CD14-positive monocyte (primary cell): ENCODE results near the gene STH. TPM values are rescaled to one million over a fixed set of nuclear protein-coding genes. Genes with fewer than 3 reads are reported as not detected.

Source experiments
- DNase-seq, 3 donors: peaks; one replicate each; pipeline ENCODE4 v3.0.0-alpha.2; 2011 to 2022
- H2AFZ ChIP-seq: 2 replicates; pipeline ENCODE4 v1.6.0; 2012; ENCODE audit warnings: mild to moderate bottlenecking, low read depth, low read length, inconsistent platforms; ENCODE audit not compliant: insufficient read depth, poor library complexity, severe bottlenecking
- H3K27ac ChIP-seq, 2 donors: 1 replicate in 1 of 2; 2 replicates in 1 of 2; pipeline ENCODE4 v1.5.1; 2012 to 2013; ENCODE audit warnings: low read length in 2 of 2, control low read depth in 1 of 2, inconsistent platforms in 1 of 2, low read depth in 1 of 2, mild to moderate bottlenecking in 1 of 2
- H3K27me3 ChIP-seq, 2 donors: one replicate each; pipeline versions ENCODE4 v1.6.0 to v1.6.1; 2011 to 2013; ENCODE audit warnings: low read length in 2 of 2; ENCODE audit not compliant: control insufficient read depth in 2 of 2, insufficient read depth in 2 of 2
- H3K36me3 ChIP-seq, 2 donors: replicated peaks in 1 of 2; 1 replicate in 1 of 2; 2 replicates in 1 of 2; pipeline versions ENCODE4 v1.5.1 to v1.6.1; 2012 to 2013; ENCODE audit warnings: low read length in 2 of 2, control low read depth in 1 of 2, inconsistent platforms in 1 of 2, mild to moderate bottlenecking in 1 of 2; ENCODE audit not compliant: insufficient read depth in 2 of 2, control insufficient read depth in 1 of 2
- H3K4me1 ChIP-seq, 2 donors: 1 replicate in 1 of 2; 2 replicates in 1 of 2; pipeline versions ENCODE4 v1.5.1 to v1.6.1; 2012 to 2013; ENCODE audit warnings: low read length in 2 of 2, control low read depth in 1 of 2, inconsistent platforms in 1 of 2, mild to moderate bottlenecking in 1 of 2, moderate library complexity in 1 of 2; ENCODE audit not compliant: insufficient read depth in 2 of 2, control insufficient read depth in 1 of 2
- H3K4me2 ChIP-seq: replicated peaks from 2 replicates; pipeline ENCODE3; 2012; ENCODE audit warnings: low read length, moderate library complexity, mild to moderate bottlenecking; ENCODE audit not compliant: poor library complexity, severe bottlenecking; ENCODE audit errors: extremely low read depth
- H3K4me3 ChIP-seq, 3 experiments: fragments of 200-600 bp in 1 of 3; sonication (generic) in 1 of 3; replicated peaks in 1 of 3; 1 replicate in 2 of 3; 2 replicates in 1 of 3; pipeline ENCODE4 v1.5.1; 2011 to 2013; ENCODE audit warnings: low read length in 3 of 3, mild to moderate bottlenecking in 3 of 3, control low read depth in 2 of 3, low read depth in 2 of 3, inconsistent platforms in 1 of 3, moderate library complexity in 1 of 3
- H3K79me2 ChIP-seq: 2 replicates; pipeline ENCODE4 v1.6.0; 2012; ENCODE audit warnings: mild to moderate bottlenecking, control low read depth, inconsistent platforms, low read length, moderate library complexity; ENCODE audit not compliant: insufficient read depth
- H3K9ac ChIP-seq: 2 replicates; pipeline ENCODE4 v1.6.0; 2017; ENCODE audit warnings: low read length, mild to moderate bottlenecking; ENCODE audit not compliant: insufficient read depth, poor library complexity, severe bottlenecking
- H3K9me3 ChIP-seq, 2 donors: replicated peaks in 1 of 2; 1 replicate in 1 of 2; 2 replicates in 1 of 2; pipeline versions ENCODE4 v1.5.1 to v1.6.1; 2012 to 2013; ENCODE audit warnings: low read length in 2 of 2, control low read depth in 1 of 2; ENCODE audit not compliant: control insufficient read depth in 1 of 2, insufficient read depth in 1 of 2
- H4K20me1 ChIP-seq: 2 replicates; pipeline ENCODE4 v1.6.0; 2012; ENCODE audit warnings: mild to moderate bottlenecking, low read length, control low read depth, moderate library complexity; ENCODE audit not compliant: insufficient read depth
- H3K27ac Mint-ChIP-seq, 7 donors: one replicate each; pipeline ENCODE4 v1.8.0; 2020; ENCODE audit warnings: mild to moderate bottlenecking in 7 of 7, mixed read lengths in 7 of 7, moderate library complexity in 6 of 7, inconsistent platforms in 2 of 7
- H3K27me3 Mint-ChIP-seq, 3 donors: one replicate each; pipeline ENCODE4 v1.8.0; 2021 to 2022; ENCODE audit warnings: low read depth in 3 of 3, mild to moderate bottlenecking in 3 of 3, mixed read lengths in 3 of 3, moderate library complexity in 3 of 3, inconsistent platforms in 1 of 3
- H3K36me3 Mint-ChIP-seq, 2 donors: one replicate each; pipeline ENCODE4 v1.8.0; 2020; ENCODE audit warnings: mixed read lengths in 2 of 2, inconsistent platforms in 1 of 2, mild to moderate bottlenecking in 1 of 2
- H3K4me1 Mint-ChIP-seq: one replicate; pipeline ENCODE4 v1.8.0; 2020; ENCODE audit warnings: mild to moderate bottlenecking, mixed read lengths
- H3K4me3 Mint-ChIP-seq, 2 donors: one replicate each; pipeline ENCODE4 v1.8.0; 2020; ENCODE audit warnings: mild to moderate bottlenecking in 2 of 2, mixed read lengths in 2 of 2, moderate library complexity in 1 of 2
- H3K9me3 Mint-ChIP-seq, 7 donors: one replicate each; pipeline ENCODE4 v1.8.0; 2020 to 2022; ENCODE audit warnings: mixed read lengths in 7 of 7, mild to moderate bottlenecking in 6 of 7, moderate library complexity in 6 of 7, inconsistent platforms in 2 of 7
- CTCF ChIP-seq: fragments of 200-600 bp; IDR thresholded peaks from one replicate; pipeline ENCODE4 v1.8.0; 2022; ENCODE audit warnings: antibody characterized with exemption, mild to moderate bottlenecking
- WGBS: methylation state at CpG from one replicate; pipeline ENCODE4 v1.1.5; 2013; ENCODE audit warnings: missing lambda C conversion rate; ENCODE audit not compliant: insufficient coverage; 5-methylcytosine and 5-hydroxymethylcytosine counted together
- intact Hi-C, 2 donors: fragments of 100-400 bp; cut with micrococcal nuclease; formaldehyde crosslinking; loops; one replicate each; pipeline versions ENCODE4 v1.15.0 to v1.15.1; 2023
- polyA plus RNA-seq, 3 donors: library from polyadenylated mRNA; depleted of rRNA in 1 of 3; unstranded in 2 of 3; stranded (reverse) in 1 of 3; fragments of 300-500 nt in 2 of 3; fragments of >200 nt in 1 of 3; fragmentation: Illumina TruSeq in 2 of 3; gene quantifications; 1 replicate in 2 of 3; 2 replicates in 1 of 3; pipeline ENCODE4 v1.2.3, GENCODE V29; 2012 to 2021

Gene STH
- polyA plus RNA-seq, 3 donors, result not detected

GRCh38 chr17:45960311-45960710 is 38.7 kb upstream of the STH start:
- Mint-ChIP-seq H3K27me3 (peaks cover 4 to 7% (median 5%) of the 10 kb centered on the region in 3 donors), H3K4me1 (no peaks in the 10 kb centered on the region), H3K36me3 (no peaks in the 10 kb centered on the region), H3K9me3 (peaks cover 0 to 2% (median 0%) of the 10 kb centered on the region in 7 donors), H3K4me3 (no peak overlapping the region), H3K27ac (no peak overlapping the region)
- intact Hi-C loops, result no loop called here
- no peaks in the 10 kb centered on the region for H3K4me1 ChIP-seq
- H4K20me1 ChIP-seq, result no peaks in the 10 kb centered on the region
- 100% methylated on average over 1 of the region's 4 CpGs for WGBS
- no peak overlapping the region for H3K4me2 ChIP-seq
- no peak for TF ChIP-seq CTCF
- H3K79me2 ChIP-seq, result no peaks in the 10 kb centered on the region
- no peak for DNase-seq
- no peak overlapping the region for H3K4me3 ChIP-seq
- H3K27me3 ChIP-seq, result no peaks in the 10 kb centered on the region
- no peak overlapping the region for H3K27ac ChIP-seq
- H3K9ac ChIP-seq, result no peak overlapping the region
- H3K9me3 ChIP-seq, result no peaks in the 10 kb centered on the region
- H2AFZ ChIP-seq, result no peak overlapping the region
- H3K36me3 ChIP-seq, result no peaks in the 10 kb centered on the region

GRCh38 chr17:45961206-45961605 is 37.8 kb upstream of the STH start:
- H3K79me2 ChIP-seq, result no peaks in the 10 kb centered on the region
- peaks cover 4 to 11% (median 10%) of the 10 kb centered on the region in 3 donors for H3K27me3 Mint-ChIP-seq
- no peaks in the 10 kb centered on the region for H3K27me3 ChIP-seq
- no peaks in the 10 kb centered on the region for H3K4me1 ChIP-seq
- H3K9me3 Mint-ChIP-seq, result peaks cover 0 to 2% (median 0%) of the 10 kb centered on the region in 7 donors
- no peak overlapping the region for H3K9ac ChIP-seq
- no peak for DNase-seq
- H3K4me1 Mint-ChIP-seq, result no peaks in the 10 kb centered on the region
- no peak overlapping the region for H3K4me2 ChIP-seq
- WGBS, result 92% methylated on average over 6 of the region's 6 CpGs
- H3K36me3 Mint-ChIP-seq, result no peaks in the 10 kb centered on the region
- H3K36me3 ChIP-seq, result no peaks in the 10 kb centered on the region
- no peak overlapping the region for H2AFZ ChIP-seq
- TF ChIP-seq CTCF, result no peak
- no peak overlapping the region for H3K4me3 Mint-ChIP-seq
- intact Hi-C loops, result no loop called here
- no peak overlapping the region for H3K4me3 ChIP-seq
- H3K27ac Mint-ChIP-seq, result no peak overlapping the region
- no peak overlapping the region for H3K27ac ChIP-seq
- no peaks in the 10 kb centered on the region for H4K20me1 ChIP-seq
- no peaks in the 10 kb centered on the region for H3K9me3 ChIP-seq
